Breast epithelium (tissue), 4 donors: ENCODE data around the gene COL23A1. TPM values are rescaled to one million over a fixed set of nuclear protein-coding genes. Genes with fewer than 3 reads are reported as not detected.

ENCODE experiments used
- DNase-seq, 2 donors: peaks; one replicate each; pipeline ENCODE4 v3.0.0-alpha.2; 2019; ENCODE audit warnings: low spot score in 2 of 2
- H3K27ac ChIP-seq, 2 donors: fragments of 200-600 bp; sonication (generic) in 1 of 2; one replicate each; pipeline ENCODE4 v1.5.1; 2016 to 2019; ENCODE audit warnings: mild to moderate bottlenecking in 1 of 2
- H3K27me3 ChIP-seq, 2 donors: fragments of 200-600 bp; sonication (generic) in 1 of 2; one replicate each; pipeline versions ENCODE4 v1.5.1 to v1.6.0; 2017 to 2019; ENCODE audit warnings: control low read depth in 1 of 2, mild to moderate bottlenecking in 1 of 2
- H3K36me3 ChIP-seq: fragments of 200-600 bp; one replicate; pipeline ENCODE4 v1.5.1; 2019
- H3K4me1 ChIP-seq, 2 donors: fragments of 200-600 bp; sonication (generic); one replicate each; pipeline ENCODE4 v1.5.1; 2016 to 2019; ENCODE audit warnings: control low read depth in 1 of 2
- H3K4me3 ChIP-seq, 3 donors: fragments of 200-600 bp; sonication (generic); 1 replicate in 2 of 3; 2 replicates in 1 of 3; pipeline ENCODE4 v1.5.1; 2016 to 2019; ENCODE audit warnings: mild to moderate bottlenecking in 3 of 3, moderate library complexity in 2 of 3
- H3K9me3 ChIP-seq, 2 donors: fragments of 200-600 bp; sonication (generic) in 1 of 2; one replicate each; pipeline ENCODE4 v1.5.1; 2016 to 2019; ENCODE audit warnings: control low read depth in 1 of 2
- CTCF ChIP-seq, 3 donors: fragments of 450-650 bp; IDR thresholded peaks; one replicate each; pipeline ENCODE4 v1.5.1; 2016 to 2017; ENCODE audit warnings: antibody characterized with exemption in 3 of 3, mild to moderate bottlenecking in 3 of 3, moderate library complexity in 3 of 3
- POLR2A ChIP-seq: fragments of 450-650 bp; IDR thresholded peaks from one replicate; pipeline ENCODE4 v1.6.1; 2016; ENCODE audit warnings: antibody characterized with exemption, mild to moderate bottlenecking, moderate library complexity
- POLR2AphosphoS5 ChIP-seq, 3 donors: sonication (generic); formaldehyde crosslinking; IDR thresholded peaks; one replicate each; pipeline ENCODE4 v1.6.1; 2017; ENCODE audit warnings: antibody characterized with exemption in 3 of 3
- intact Hi-C: fragments of 100-400 bp; cut with DNase I; formaldehyde crosslinking; loops from one replicate; pipeline ENCODE4 v1.15.1; 2023; ENCODE audit warnings: low total_unique reads
- total RNA-seq, 3 donors: library from RNA; depleted of rRNA; stranded (reverse); fragments of >200 nt; gene quantifications; one replicate each; pipeline ENCODE4 v1.1.0, GENCODE V29; 2016

COL23A1 gene
- total RNA-seq, 3 donors from 2014 or later, result 0.32 to 3.3 (median 2.6) TPM

- no peak for DNase-seq
- Histone ChIP-seq H3K4me3 (no peak overlapping the region), H3K36me3 (no peaks in the 10 kb centered on the region), H3K9me3 (no peaks in the 10 kb centered on the region), H3K27ac (no peak overlapping the region), H3K4me1 (no peaks in the 10 kb centered on the region), H3K27me3 (peaks cover 0 to 10% of the 10 kb centered on the region in 2 donors)
- TF ChIP-seq CTCF (IDR thresholded peaks at IDR 0.05), result no peak
- no peak for TF ChIP-seq POLR2AphosphoS5 (IDR thresholded peaks at IDR 0.05)
- TF ChIP-seq POLR2A, result no peak
- intact Hi-C loops, result no loop called here
These were observed 209.0 kb downstream of the COL23A1 start for GRCh38 chr5:178381206-178381605.

GRCh38 chr5:178380541-178381074, 209.6 kb downstream of the COL23A1 start:
- H3K4me1 ChIP-seq, result no peaks in the 10 kb centered on the region
- TF ChIP-seq POLR2AphosphoS5 (IDR thresholded peaks at IDR 0.05) (no peak), POLR2A (no peak), CTCF (IDR thresholded peaks at IDR 0.05) (no peak)
- intact Hi-C loops, result no loop called here
- H3K9me3 ChIP-seq, result no peaks in the 10 kb centered on the region
- no peak overlapping the region for H3K4me3 ChIP-seq
- H3K27me3 ChIP-seq, result peaks cover 0 to 10% of the 10 kb centered on the region in 2 donors
- H3K27ac ChIP-seq, result no peak overlapping the region
- no peak for DNase-seq
- H3K36me3 ChIP-seq, result no peaks in the 10 kb centered on the region

GRCh38 chr5:178380086-178380485, 210.1 kb downstream of the COL23A1 start:
- Histone ChIP-seq H3K9me3 (no peaks in the 10 kb centered on the region), H3K27me3 (peaks cover 0 to 10% of the 10 kb centered on the region in 2 donors), H3K4me1 (no peaks in the 10 kb centered on the region), H3K4me3 (no peak overlapping the region), H3K27ac (no peak overlapping the region), H3K36me3 (no peaks in the 10 kb centered on the region)
- no peak for DNase-seq
- TF ChIP-seq CTCF (IDR thresholded peaks at IDR 0.05), result no peak
- no peak for TF ChIP-seq POLR2A
- TF ChIP-seq POLR2AphosphoS5 (IDR thresholded peaks at IDR 0.05), result no peak
- intact Hi-C loops, result no loop called here

- TF ChIP-seq POLR2AphosphoS5 (IDR thresholded peaks at IDR 0.05), result no peak
- no peaks in the 10 kb centered on the region for H3K9me3 ChIP-seq
- intact Hi-C loops, result loop anchor here (1.0 kb wide), 1 partner anchor 15 kb away; no protein-coding TSS in a partner anchor
- no peaks in the 10 kb centered on the region for H3K36me3 ChIP-seq
- no peaks in the 10 kb centered on the region for H3K4me1 ChIP-seq
- H3K27me3 ChIP-seq, result no peaks in the 10 kb centered on the region
- H3K27ac ChIP-seq, result no peak overlapping the region
- H3K4me3 ChIP-seq, result no peak overlapping the region
- no peak for DNase-seq
These were observed 211.4 kb downstream of the COL23A1 start for GRCh38 chr5:178378527-178379484.

- H3K4me3 ChIP-seq, result no peak overlapping the region
- no peak for DNase-seq
- H3K9me3 ChIP-seq, result no peaks in the 10 kb centered on the region
- TF ChIP-seq POLR2AphosphoS5 (IDR thresholded peaks at IDR 0.05) (no peak), POLR2A (no peak), CTCF (IDR thresholded peaks at IDR 0.05) (no peak)
- H3K27me3 ChIP-seq, result no peaks in the 10 kb centered on the region
- intact Hi-C loops, result no loop called here
- H3K36me3 ChIP-seq, result no peaks in the 10 kb centered on the region
- H3K4me1 ChIP-seq, result no peaks in the 10 kb centered on the region
- H3K27ac ChIP-seq, result no peak overlapping the region
These were observed 212.5 kb downstream of the COL23A1 start for GRCh38 chr5:178377583-178378270.
